Neural cell (in vitro differentiated cells): ENCODE results near the gene WNT3. TPM values are rescaled to one million over a fixed set of nuclear protein-coding genes. Genes with fewer than 3 reads are reported as not detected.

Experiments used
- H2AFZ ChIP-seq: fragments of 200-600, 300-800 bp; sonication (generic), shearing (Covaris generic); 2 replicates; pipeline ENCODE4 v1.6.0; 2014; ENCODE audit warnings: low read depth, mild to moderate bottlenecking, antibody characterized with exemption, low read length, moderate library complexity
- H3F3A ChIP-seq: fragments of 200-600 bp; shearing (Covaris generic); 2 replicates; pipeline ENCODE4 v1.6.1; 2016; ENCODE audit warnings: mild to moderate bottlenecking, moderate library complexity, mixed read lengths, antibody characterized with exemption, low read length; ENCODE audit not compliant: insufficient read depth, poor library complexity, severe bottlenecking
- H3K27ac ChIP-seq: fragments of 200-600, 300-800 bp; sonication (generic), shearing (Covaris generic); 2 replicates; pipeline ENCODE4 v1.5.1; 2014; ENCODE audit warnings: mild to moderate bottlenecking, low read length, moderate library complexity
- H3K27me3 ChIP-seq: fragments of 300-800, 200-600 bp; sonication (generic), shearing (Covaris generic); 2 replicates; pipeline ENCODE4 v1.6.0; 2014; ENCODE audit warnings: mild to moderate bottlenecking, low read depth, low read length, moderate library complexity; ENCODE audit not compliant: insufficient read depth
- H3K36me3 ChIP-seq: fragments of 300-800, 200-600 bp; sonication (generic), shearing (Covaris generic); 2 replicates; pipeline ENCODE4 v1.5.1; 2014; ENCODE audit warnings: mild to moderate bottlenecking, antibody characterized with exemption, low read length, moderate library complexity; ENCODE audit not compliant: insufficient read depth
- H3K4me2 ChIP-seq: fragments of 300-800, 200-600 bp; sonication (generic), shearing (Covaris generic); 2 replicates; pipeline ENCODE4 v1.6.0; 2014; ENCODE audit warnings: mild to moderate bottlenecking, low read length
- H3K4me3 ChIP-seq: fragments of 300-800, 200-600 bp; sonication (generic), shearing (Covaris generic); 2 replicates; pipeline ENCODE4 v1.5.1; 2014; ENCODE audit warnings: mild to moderate bottlenecking, low read length, moderate library complexity
- H3K79me2 ChIP-seq: fragments of 200-600 bp; shearing (Covaris generic); replicated peaks from 2 replicates; pipeline ENCODE4 v1.6.0; 2014; ENCODE audit warnings: mild to moderate bottlenecking, low read length, moderate library complexity; ENCODE audit not compliant: insufficient read depth
- H3K9ac ChIP-seq: fragments of 300-800, 200-600 bp; sonication (generic), shearing (Covaris generic); 2 replicates; pipeline ENCODE4 v1.6.1; 2016; ENCODE audit warnings: mild to moderate bottlenecking, low read length, mixed read lengths
- H3K9me2 ChIP-seq: fragments of 200-600 bp; shearing (Covaris generic); 2 replicates; pipeline ENCODE4 v1.6.1; 2016; ENCODE audit warnings: mild to moderate bottlenecking, low read length, mixed read lengths; ENCODE audit not compliant: insufficient read depth
- H3K9me3 ChIP-seq: fragments of 200-600, 300-800 bp; sonication (generic), shearing (Covaris generic); 2 replicates; pipeline ENCODE4 v1.6.1; 2016; ENCODE audit warnings: mild to moderate bottlenecking, mixed run types, low read length, moderate library complexity, mixed read lengths
- H4K20me1 ChIP-seq: fragments of 200-600 bp; shearing (Covaris generic); 2 replicates; pipeline ENCODE4 v1.6.1; 2016; ENCODE audit warnings: mild to moderate bottlenecking, mixed run types; ENCODE audit not compliant: insufficient read depth
- CTCF ChIP-seq: fragments of 450-650 bp; IDR thresholded peaks from 2 replicates; pipeline ENCODE4 v1.5.1; 2014; ENCODE audit warnings: antibody characterized with exemption, mild to moderate bottlenecking, moderate library complexity; ENCODE audit not compliant: poor library complexity, severe bottlenecking
- EP300 ChIP-seq: fragments of 450-650 bp; conservative IDR thresholded peaks from 2 replicates; pipeline ENCODE4 v1.6.1; 2014; ENCODE audit warnings: antibody characterized with exemption, mild to moderate bottlenecking, moderate library complexity; ENCODE audit not compliant: poor library complexity, severe bottlenecking
- EZH2 ChIP-seq: fragments of 200-600, 300-800 bp; shearing (Covaris generic), sonication (generic); IDR thresholded peaks from 2 replicates; pipeline ENCODE4 v1.6.1; 2014; ENCODE audit warnings: antibody characterized with exemption, low read length, borderline replicate concordance, mild to moderate bottlenecking; ENCODE audit not compliant: insufficient read depth, poor library complexity, severe bottlenecking
- MXI1 ChIP-seq: fragments of 450-650 bp; conservative IDR thresholded peaks from 2 replicates; pipeline ENCODE4 v1.6.1; 2014; ENCODE audit warnings: antibody characterized with exemption, mild to moderate bottlenecking; ENCODE audit not compliant: poor library complexity, severe bottlenecking
- POLR2AphosphoS5 ChIP-seq: IDR thresholded peaks from 2 replicates; pipeline ENCODE4 v1.6.1; 2012
- RAD21 ChIP-seq: fragments of 450-650 bp; conservative IDR thresholded peaks from 2 replicates; pipeline ENCODE4 v1.6.1; 2014; ENCODE audit warnings: antibody characterized with exemption, mild to moderate bottlenecking, moderate library complexity
- REST ChIP-seq: IDR thresholded peaks from 2 replicates; pipeline ENCODE4 v1.6.1; 2012; ENCODE audit warnings: borderline replicate concordance
- SMC3 ChIP-seq: fragments of 450-650 bp; conservative IDR thresholded peaks from 2 replicates; pipeline ENCODE4 v1.6.1; 2014; ENCODE audit warnings: antibody characterized with exemption, mild to moderate bottlenecking, moderate library complexity; ENCODE audit not compliant: poor library complexity
- TAF1 ChIP-seq: IDR thresholded peaks from 2 replicates; pipeline ENCODE4 v1.6.1; 2012; ENCODE audit warnings: low read depth
- polyA plus RNA-seq: library from polyadenylated mRNA; depleted of rRNA; stranded (reverse); fragments of >200 nt; gene quantifications from 2 replicates; pipeline ENCODE4 v1.2.3, GENCODE V29; 2014

WNT3 gene
- polyA plus RNA-seq, 1 donor from 2014 or later = 7.6 TPM

- Histone ChIP-seq H3K36me3 (peaks cover 10% of the 10 kb centered on the region), H3K27me3 (no peaks in the 10 kb centered on the region), H3K9me2 (no peaks in the 10 kb centered on the region), H3K9ac (no peak overlapping the region), H4K20me1 (no peaks in the 10 kb centered on the region), H3K27ac (no peak overlapping the region), H3K79me2 (no peaks in the 10 kb centered on the region), H2AFZ (no peak overlapping the region), H3K4me3 (no peak overlapping the region), H3F3A (no peaks in the 10 kb centered on the region), H3K4me2 (no peak overlapping the region), H3K9me3 (no peaks in the 10 kb centered on the region)
- TF ChIP-seq SMC3 (no peak), EP300 (no peak), POLR2AphosphoS5 (no peak), REST (no peak), TAF1 (no peak), CTCF (no peak), MXI1 (no peak), RAD21 (no peak), EZH2 (no peak)
These were observed 95.7 kb downstream of the WNT3 start for GRCh38 chr17:46722662-46723285.

GRCh38 chr17:46720408-46720807, 98.1 kb downstream of the WNT3 start:
- no peak for TF ChIP-seq REST
- no peak for TF ChIP-seq EZH2
- TF ChIP-seq POLR2AphosphoS5 = no peak
- TF ChIP-seq TAF1 = no peak
- TF ChIP-seq RAD21 = no peak
- no peak for TF ChIP-seq CTCF
- TF ChIP-seq EP300 = no peak
- no peak for TF ChIP-seq MXI1
- no peak for TF ChIP-seq SMC3
- Histone ChIP-seq H3K9ac (no peak overlapping the region), H3K9me3 (no peaks in the 10 kb centered on the region), H3K27me3 (no peaks in the 10 kb centered on the region), H3K9me2 (no peaks in the 10 kb centered on the region), H3K4me2 (no peak overlapping the region), H3K79me2 (no peaks in the 10 kb centered on the region), H4K20me1 (no peaks in the 10 kb centered on the region), H3K36me3 (peaks cover 11% of the 10 kb centered on the region), H3K27ac (no peak overlapping the region), H2AFZ (no peak overlapping the region), H3F3A (no peaks in the 10 kb centered on the region), H3K4me3 (no peak overlapping the region)
